ENCODE measurements around the gene PTPRE. TPM values are rescaled to one million over a fixed set of nuclear protein-coding genes. Genes with fewer than 3 reads are reported as not detected.
A peak's percentile ranks its signal among the peaks of the same experiment; 100 is the strongest.

The PTPRE gene
- total RNA-seq, 3 donors from 2014 or later (not counting 1 experiment from before 2014, with no cell fraction given), result 274 to 280 (median 275) TPM

DNA sequence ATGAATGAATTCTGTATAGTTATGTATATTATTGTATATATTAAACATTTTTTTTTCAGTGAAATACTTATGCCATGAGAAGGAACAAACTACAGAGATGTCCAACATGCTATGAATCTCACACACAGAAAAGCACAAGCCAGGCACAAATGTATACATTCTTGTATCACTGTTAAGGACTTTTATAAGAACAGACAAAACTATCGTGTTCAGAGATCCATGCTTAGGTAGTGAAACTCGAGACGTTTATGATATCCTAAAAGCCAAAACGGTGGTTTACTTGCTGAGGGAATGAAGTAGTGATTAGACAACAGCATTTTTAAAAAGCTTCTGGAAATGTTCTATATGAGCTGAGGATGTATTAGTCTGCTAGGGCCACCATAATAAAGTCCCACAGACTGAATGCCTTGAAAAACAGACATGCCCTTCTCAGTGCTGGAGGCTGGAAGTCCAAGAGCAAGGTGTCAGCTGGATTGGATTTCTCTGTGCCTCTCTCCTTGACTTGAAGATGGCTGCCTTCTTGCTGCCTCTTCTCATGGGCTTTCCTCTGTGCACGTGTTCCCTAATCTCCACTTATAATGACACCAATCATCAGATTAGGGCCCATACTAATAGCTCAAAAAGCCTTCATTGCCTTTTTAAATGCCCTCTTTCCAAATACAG, 215.0 kb downstream of the PTPRE start:
- Mint-ChIP-seq H3K4me3 (no peak overlapping the region), H3K4me1 (peaks cover 11 to 13% of the 10 kb centered on the region in 2 donors), H3K9me3 (no peaks in the 10 kb centered on the region), H3K27me3 (ENCODE audit: low read depth in 2 of 2) (peaks cover 0 to 3% of the 10 kb centered on the region in 2 donors), H3K36me3 (no peaks in the 10 kb centered on the region), H3K27ac (no peak overlapping the region)
- Histone ChIP-seq H3K4me3 (ENCODE audit: low read length) (no peak overlapping the region), H3K4me1 (ENCODE audit: control insufficient read depth, insufficient read depth, low read length) (peaks cover 16% of the 10 kb centered on the region), H3K36me3 (ENCODE audit: control insufficient read depth, insufficient read depth, low read length) (no peaks in the 10 kb centered on the region), H3K9me3 (ENCODE audit: control insufficient read depth, insufficient read depth, low read length) (no peaks in the 10 kb centered on the region), H3K27me3 (ENCODE audit: control insufficient read depth, insufficient read depth, low read length) (no peaks in the 10 kb centered on the region), H3K27ac (ENCODE audit: low read length) (no peak overlapping the region)
- no peak for DNase-seq
- intact Hi-C loops (cut with micrococcal nuclease), result no loop called here
- no peak for ATAC-seq
- WGBS (ENCODE audit: insufficient coverage), result 88% methylated on average over 5 of the region's 5 CpGs
- TF ChIP-seq, protein P1, sequence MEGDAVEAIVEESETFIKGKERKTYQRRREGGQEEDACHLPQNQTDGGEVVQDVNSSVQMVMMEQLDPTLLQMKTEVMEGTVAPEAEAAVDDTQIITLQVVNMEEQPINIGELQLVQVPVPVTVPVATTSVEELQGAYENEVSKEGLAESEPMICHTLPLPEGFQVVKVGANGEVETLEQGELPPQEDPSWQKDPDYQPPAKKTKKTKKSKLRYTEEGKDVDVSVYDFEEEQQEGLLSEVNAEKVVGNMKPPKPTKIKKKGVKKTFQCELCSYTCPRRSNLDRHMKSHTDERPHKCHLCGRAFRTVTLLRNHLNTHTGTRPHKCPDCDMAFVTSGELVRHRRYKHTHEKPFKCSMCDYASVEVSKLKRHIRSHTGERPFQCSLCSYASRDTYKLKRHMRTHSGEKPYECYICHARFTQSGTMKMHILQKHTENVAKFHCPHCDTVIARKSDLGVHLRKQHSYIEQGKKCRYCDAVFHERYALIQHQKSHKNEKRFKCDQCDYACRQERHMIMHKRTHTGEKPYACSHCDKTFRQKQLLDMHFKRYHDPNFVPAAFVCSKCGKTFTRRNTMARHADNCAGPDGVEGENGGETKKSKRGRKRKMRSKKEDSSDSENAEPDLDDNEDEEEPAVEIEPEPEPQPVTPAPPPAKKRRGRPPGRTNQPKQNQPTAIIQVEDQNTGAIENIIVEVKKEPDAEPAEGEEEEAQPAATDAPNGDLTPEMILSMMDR (IDR thresholded peaks at IDR 0.05), result no peak

DNA sequence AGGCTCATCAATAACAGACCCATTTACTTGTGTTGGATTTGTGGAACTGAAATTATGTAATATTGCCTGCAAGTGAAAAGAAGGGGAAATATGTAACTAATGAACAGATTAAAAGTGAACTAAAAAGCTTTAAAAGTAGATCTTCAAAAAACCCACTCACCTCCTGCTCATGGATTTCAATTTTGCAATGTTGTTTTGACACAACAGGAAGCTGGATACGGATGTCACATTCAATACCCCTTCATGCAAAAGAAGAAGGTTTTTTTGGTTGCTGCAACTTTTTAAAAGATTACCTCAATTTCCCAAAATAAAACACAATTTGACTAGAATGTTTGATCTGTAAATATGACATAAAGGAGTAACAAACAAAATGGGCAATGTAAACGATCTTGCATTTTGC, 216.0 kb downstream of the PTPRE start:
- H3K27me3 Mint-ChIP-seq (ENCODE audit: low read depth in 2 of 2), result peaks cover 0 to 3% of the 10 kb centered on the region in 2 donors
- H3K4me3 Mint-ChIP-seq, result no peak overlapping the region
- WGBS (ENCODE audit: insufficient coverage), result 71% methylated on average over 1 of the region's 2 CpGs

DNA sequence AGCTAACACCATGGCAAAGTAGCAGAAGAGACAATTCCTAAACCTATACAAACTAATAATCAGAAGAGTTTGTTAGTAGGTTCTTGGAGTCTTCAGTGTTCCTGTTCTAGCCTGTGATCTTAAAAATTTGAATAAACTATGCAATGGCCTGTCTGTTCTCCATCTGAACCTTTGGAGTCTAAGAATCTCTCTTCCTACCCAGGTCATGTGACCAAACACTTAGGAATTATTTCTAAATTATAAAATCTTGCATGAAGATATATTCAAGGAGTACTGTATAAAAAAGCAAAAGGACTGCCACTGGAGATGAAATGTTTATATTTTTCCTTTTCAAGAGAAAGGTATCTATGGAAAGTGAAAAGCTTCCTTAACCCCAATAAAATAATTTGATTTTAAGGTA, 216.9 kb downstream of the PTPRE start:
- Histone ChIP-seq H3K9me3 (ENCODE audit: control insufficient read depth, insufficient read depth, low read length) (no peaks in the 10 kb centered on the region), H3K36me3 (ENCODE audit: control insufficient read depth, insufficient read depth, low read length) (no peaks in the 10 kb centered on the region), H3K27me3 (ENCODE audit: control insufficient read depth, insufficient read depth, low read length) (no peaks in the 10 kb centered on the region), H3K4me3 (ENCODE audit: low read length) (no peak overlapping the region), H3K4me1 (ENCODE audit: control insufficient read depth, insufficient read depth, low read length) (peaks cover 22% of the 10 kb centered on the region), H3K27ac (ENCODE audit: low read length) (no peak overlapping the region)
- TF ChIP-seq, protein P1 (IDR thresholded peaks at IDR 0.05), result no peak
- Mint-ChIP-seq H3K4me1 (peaks cover 16 to 18% of the 10 kb centered on the region in 2 donors), H3K4me3 (peak overlapping the region; percentile 42), H3K9me3 (no peaks in the 10 kb centered on the region), H3K27ac (no peak overlapping the region), H3K27me3 (ENCODE audit: low read depth in 2 of 2) (peaks cover 0 to 6% of the 10 kb centered on the region in 2 donors), H3K36me3 (no peaks in the 10 kb centered on the region)
- DNase-seq, result no peak
- ATAC-seq, result no peak
- intact Hi-C loops (cut with micrococcal nuclease), result no loop called here

More for the DNA sequence above, 216.0 kb downstream of the PTPRE start:
- Histone ChIP-seq H3K36me3 (ENCODE audit: control insufficient read depth, insufficient read depth, low read length) (no peaks in the 10 kb centered on the region), H3K27me3 (ENCODE audit: control insufficient read depth, insufficient read depth, low read length) (no peaks in the 10 kb centered on the region), H3K4me3 (ENCODE audit: low read length) (no peak overlapping the region), H3K4me1 (ENCODE audit: control insufficient read depth, insufficient read depth, low read length) (peaks cover 22% of the 10 kb centered on the region), H3K27ac (ENCODE audit: low read length) (no peak overlapping the region), H3K9me3 (ENCODE audit: control insufficient read depth, insufficient read depth, low read length) (no peaks in the 10 kb centered on the region)
- intact Hi-C loops (cut with micrococcal nuclease), result no loop called here
- DNase-seq (no peak), ATAC-seq (no peak)
- Mint-ChIP-seq H3K9me3 (no peaks in the 10 kb centered on the region), H3K4me1 (peaks cover 16 to 18% of the 10 kb centered on the region in 2 donors), H3K27ac (no peak overlapping the region), H3K36me3 (no peaks in the 10 kb centered on the region)
- TF ChIP-seq, protein P1 (IDR thresholded peaks at IDR 0.05), result no peak
